ENCODE measurements around the gene ATOH8.

The ATOH8 gene

GRCh38 chr2:85807756-85808155 lies 54.0 kb downstream of the ATOH8 start:
- no peak overlapping the region for H3K27ac ChIP-seq
- no peak for TF ChIP-seq ZFX (IDR thresholded peaks at IDR 0.05)

GRCh38 chr2:85810371-85811179 lies 56.8 kb downstream of the ATOH8 start:
- H3K27ac ChIP-seq = peak overlapping the region; percentile 19; the same call in 1 of the 2 replicates
- TF ChIP-seq CTCF (conservative IDR thresholded peaks at IDR 0.05) (no peak), ZFX (IDR thresholded peaks at IDR 0.05) (no peak)

GRCh38 chr2:85811180-85812093 lies 57.6 kb downstream of the ATOH8 start:
- no peak for TF ChIP-seq ZFX (IDR thresholded peaks at IDR 0.05)
- TF ChIP-seq CTCF (conservative IDR thresholded peaks at IDR 0.05) = no peak

DNA sequence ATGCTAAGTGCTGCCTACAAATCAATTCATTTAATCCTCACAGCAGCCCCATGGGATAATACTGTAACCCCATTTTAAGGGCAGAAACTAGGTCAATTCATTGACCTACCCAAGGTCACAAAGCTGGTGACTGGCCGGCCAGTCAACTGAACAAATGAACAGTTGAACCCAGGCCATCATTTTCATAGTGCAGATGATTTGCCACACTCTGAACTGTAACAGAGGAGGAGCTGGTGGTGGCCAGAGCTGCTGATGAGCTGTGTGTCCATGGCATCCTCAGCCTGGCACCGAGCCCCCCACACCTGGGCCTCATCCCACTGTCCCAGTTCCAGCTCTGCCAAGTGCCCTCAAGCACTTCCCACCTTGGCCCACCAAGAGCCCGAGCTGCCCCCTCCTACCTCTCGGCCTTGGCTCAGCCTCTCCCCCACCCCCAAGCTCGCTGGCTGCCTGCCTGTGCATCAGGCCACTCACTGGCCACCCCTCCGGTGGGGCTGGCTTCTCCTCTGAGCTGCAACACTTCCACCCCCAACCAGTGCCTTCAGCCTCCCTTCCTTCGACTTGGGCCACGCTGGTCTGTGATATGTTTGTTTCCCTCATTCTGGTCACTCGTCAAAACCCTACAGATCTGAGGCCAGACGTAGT lies 58.4 kb downstream of the ATOH8 start:
- no peak overlapping the region for H3K27ac ChIP-seq
- TF ChIP-seq ZFX (IDR thresholded peaks at IDR 0.05) = no peak
- TF ChIP-seq CTCF (conservative IDR thresholded peaks at IDR 0.05) = no peak

More at GRCh38 chr2:85811180-85812093, 57.6 kb downstream of the ATOH8 start:
- peak overlapping the region; percentile 19; the same call in 1 of the 2 replicates for H3K27ac ChIP-seq

GRCh38 chr2:85813211-85813981 lies 59.6 kb downstream of the ATOH8 start:
- TF ChIP-seq ZFX (IDR thresholded peaks at IDR 0.05) = no peak
- no peak for TF ChIP-seq CTCF (conservative IDR thresholded peaks at IDR 0.05)
- H3K27ac ChIP-seq = no peak overlapping the region

DNA sequence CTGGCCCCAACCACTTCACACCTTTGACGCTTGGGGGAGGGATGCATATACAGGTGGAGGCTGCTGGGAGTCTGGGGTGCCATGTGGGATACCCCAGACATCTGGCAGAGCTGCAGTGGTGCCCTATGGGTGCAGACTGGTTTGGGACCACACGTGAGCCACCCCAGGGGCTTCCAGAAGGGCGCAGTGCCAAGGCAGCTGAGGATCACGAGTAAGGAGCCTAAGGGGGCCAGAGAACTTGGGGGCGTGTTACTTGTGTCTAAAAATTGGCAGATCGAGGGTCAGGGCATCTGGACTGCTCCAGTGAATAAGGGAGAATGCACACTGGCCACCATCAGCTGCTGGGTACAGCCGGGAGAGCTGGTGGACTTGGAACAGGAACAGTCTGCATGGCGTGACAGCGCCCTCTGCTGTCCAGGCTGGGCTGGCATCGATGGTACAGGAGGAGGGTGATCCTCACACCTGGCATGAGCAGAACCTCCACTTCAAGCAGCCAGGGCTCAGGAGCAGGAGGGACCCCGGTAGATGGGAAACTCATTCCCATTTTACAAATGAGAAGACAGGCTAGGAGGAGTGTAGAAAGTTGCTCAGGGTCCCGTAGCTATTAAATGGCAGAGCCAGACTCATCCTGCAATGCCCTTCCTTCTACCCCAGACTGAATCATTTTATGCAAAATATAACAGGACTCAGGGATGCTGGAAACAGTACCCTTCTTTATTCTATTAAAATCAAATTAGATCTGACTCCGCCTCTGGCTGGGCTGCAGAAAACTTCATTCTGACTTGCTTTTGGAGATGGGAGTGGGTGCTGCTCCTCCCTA lies 60.4 kb downstream of the ATOH8 start:
- no peak overlapping the region for H3K27ac ChIP-seq
- TF ChIP-seq ZFX (IDR thresholded peaks at IDR 0.05) = no peak
- peak; percentile 90 for TF ChIP-seq CTCF (conservative IDR thresholded peaks at IDR 0.05)

Measured in C4-2B (cell line).